OCI-LY7 (cell line): ENCODE data around the gene MOSPD2. TPM values are rescaled to one million over a fixed set of nuclear protein-coding genes. Genes with fewer than 3 reads are reported as not detected.

ENCODE experiments used
- BruUV-seq: library from RNA; stranded (reverse); fragments of 400-500 nt; replicated peaks from 2 replicates; lab custom pipeline; 2021; lab: Mats Ljungman, UMichigan
- CTCF ChIA-PET: fragments of 300-600 bp; sonication (Branson Sonifier 250); formaldehyde crosslinking; loops from one replicate; lab custom pipeline; 2022; ENCODE audit warnings: antibody characterized with exemption; ENCODE audit not compliant: unreplicated experiment; lab: Charles Lee
- POLR2A ChIA-PET: fragments of 300-600 bp; sonication (Branson Sonifier 250); formaldehyde crosslinking; loops from one replicate; lab custom pipeline; 2022; ENCODE audit warnings: antibody characterized with exemption; lab: Charles Lee
- DNase-seq: peaks from one replicate; pipeline ENCODE4 v3.0.0-alpha.2; 2015; ENCODE audit warnings: low spot score
- H2AFZ ChIP-seq: fragments of 200-600 bp; sonication (generic), shearing (Covaris generic); 2 replicates; pipeline ENCODE4 v1.6.1; 2014; ENCODE audit warnings: mild to moderate bottlenecking, antibody characterized with exemption, low read length, moderate library complexity
- H3K27ac ChIP-seq: fragments of 200-600 bp; sonication (generic); 2 replicates; pipeline ENCODE4 v1.5.1; 2014; ENCODE audit warnings: mixed run types, low read depth, mild to moderate bottlenecking, moderate library complexity, low read length, inconsistent platforms; ENCODE audit not compliant: poor library complexity, severe bottlenecking
- H3K36me3 ChIP-seq: fragments of 200-600 bp; sonication (generic); 2 replicates; pipeline ENCODE4 v1.6.1; 2014; ENCODE audit warnings: mild to moderate bottlenecking, antibody characterized with exemption, low read length, moderate library complexity, mixed read lengths; ENCODE audit not compliant: insufficient read depth
- H3K4me1 ChIP-seq: fragments of 200-600 bp; sonication (generic); 2 replicates; pipeline ENCODE4 v1.5.1; 2014; ENCODE audit warnings: mild to moderate bottlenecking, low read length; ENCODE audit not compliant: insufficient read depth, poor library complexity, severe bottlenecking
- H3K4me2 ChIP-seq: fragments of 200-600 bp; sonication (generic); 2 replicates; pipeline ENCODE4 v1.6.1; 2014; ENCODE audit warnings: mild to moderate bottlenecking, low read length
- H3K4me3 ChIP-seq: fragments of 200-600 bp; sonication (generic); 2 replicates; pipeline ENCODE4 v1.5.1; 2014; ENCODE audit warnings: mild to moderate bottlenecking, low read depth, low read length; ENCODE audit not compliant: poor library complexity, severe bottlenecking
- H3K79me2 ChIP-seq: fragments of 200-600 bp; sonication (generic); 2 replicates; pipeline ENCODE4 v1.6.1; 2016; ENCODE audit warnings: low read depth, mild to moderate bottlenecking, low read length, moderate library complexity, mixed read lengths; ENCODE audit not compliant: insufficient read depth
- H3K9me2 ChIP-seq: fragments of 200-600 bp; sonication (generic); 2 replicates; pipeline ENCODE4 v1.6.1; 2016; ENCODE audit warnings: mild to moderate bottlenecking, low read length, mixed read lengths; ENCODE audit not compliant: insufficient read depth
- H3K9me3 ChIP-seq: fragments of 200-600 bp; sonication (generic); 2 replicates; pipeline ENCODE4 v1.6.1; 2014; ENCODE audit warnings: mild to moderate bottlenecking, mixed run types, low read length, mixed read lengths
- H4K20me1 ChIP-seq: fragments of 200-600 bp; sonication (generic); 2 replicates; pipeline ENCODE4 v1.6.1; 2014; ENCODE audit warnings: mild to moderate bottlenecking, antibody characterized with exemption, low read length, moderate library complexity, mixed read lengths; ENCODE audit not compliant: insufficient read depth
- CTCF ChIP-seq: fragments of 200-600 bp; sonication (generic); conservative IDR thresholded peaks from 2 replicates; pipeline ENCODE4 v1.5.1; 2014; ENCODE audit warnings: mild to moderate bottlenecking, antibody characterized with exemption, low read length, moderate library complexity, mixed read lengths
- EZH2phosphoT487 ChIP-seq: fragments of 200-600 bp; sonication (generic); IDR thresholded peaks from 2 replicates; pipeline ENCODE4 v1.6.1; 2018; ENCODE audit warnings: low read depth, borderline replicate concordance, mild to moderate bottlenecking, mixed run types, antibody characterized with exemption, low read length, moderate library complexity, mixed read lengths
- intact Hi-C: fragments of 100-400 bp; cut with micrococcal nuclease; formaldehyde crosslinking; loops from one replicate; pipeline ENCODE4 v1.10.0; 2022; ENCODE audit not compliant: unreplicated experiment
- total RNA-seq, 2 experiments: library from RNA; depleted of rRNA in 1 of 2; stranded (reverse); fragments of >200 nt in 1 of 2; shearing (Covaris generic) in 1 of 2; gene quantifications; 2 replicates each; pipeline ENCODE4 v1.2.3, GENCODE V29; 2014 to 2022

Gene MOSPD2
- total RNA-seq, 2 experiments from 2014 or later: 8.0 to 11.3 TPM

GRCh38 chrX:14963447-14964236, 90.4 kb downstream of the MOSPD2 start:
- Histone ChIP-seq H3K27ac (no peak overlapping the region), H2AFZ (no peak overlapping the region), H3K36me3 (no peaks in the 10 kb centered on the region), H3K4me1 (no peaks in the 10 kb centered on the region), H3K9me3 (no peaks in the 10 kb centered on the region), H3K4me3 (no peak overlapping the region), H3K9me2 (no peaks in the 10 kb centered on the region), H4K20me1 (no peaks in the 10 kb centered on the region), H3K79me2 (no peaks in the 10 kb centered on the region), H3K4me2 (no peak overlapping the region)
- no peak for TF ChIP-seq CTCF
- TF ChIP-seq EZH2phosphoT487: no peak
- no peak for DNase-seq
- ChIA-PET POLR2A (no interaction called here), CTCF (no interaction called here)
- intact Hi-C loops: no loop called here
- BruUV-seq: no TSS peak

DNA sequence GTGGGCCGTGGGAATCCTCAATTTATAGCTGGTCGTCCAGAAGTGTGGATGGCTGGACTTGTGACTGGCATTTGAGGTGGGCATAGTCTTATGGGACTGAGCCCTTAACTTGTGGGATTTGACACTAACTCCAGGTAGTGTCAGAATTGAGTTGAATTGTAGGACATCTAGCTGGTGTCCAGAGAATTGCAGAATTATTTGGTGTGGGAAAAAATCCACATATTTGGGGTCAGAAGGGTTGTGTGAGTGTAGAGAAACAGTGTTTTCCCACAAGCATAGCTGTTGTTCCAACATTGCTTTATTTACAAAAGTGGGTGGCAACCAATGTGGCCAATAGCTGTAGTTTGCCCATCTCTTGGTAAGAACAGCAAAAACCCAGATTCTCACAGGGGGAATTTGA, 91.3 kb downstream of the MOSPD2 start:
- ChIA-PET CTCF (no interaction called here), POLR2A (no interaction called here)
- H3K9me2 ChIP-seq: no peaks in the 10 kb centered on the region
- H3K36me3 ChIP-seq: no peaks in the 10 kb centered on the region
- no peaks in the 10 kb centered on the region for H3K9me3 ChIP-seq
- no peaks in the 10 kb centered on the region for H3K4me1 ChIP-seq
- DNase-seq: no peak
- TF ChIP-seq CTCF (no peak), EZH2phosphoT487 (no peak)
- intact Hi-C loops: no loop called here
- no peak overlapping the region for H3K27ac ChIP-seq
- no peak overlapping the region for H3K4me2 ChIP-seq
- H3K4me3 ChIP-seq: no peak overlapping the region
- H4K20me1 ChIP-seq: no peaks in the 10 kb centered on the region
- no peak overlapping the region for H2AFZ ChIP-seq
- no TSS peak for BruUV-seq
- H3K79me2 ChIP-seq: no peaks in the 10 kb centered on the region

Other genes with a start within 250 kb of the MOSPD2 start
- gene FANCB, start 352 bp upstream of the MOSPD2 start, total RNA-seq (2014; rRNA removed; shearing (Covaris generic)): 15.2 TPM in 2 replicates
- 23.7 and 24.8 TPM in 2 replicates for gene FANCB, start 352 bp upstream of the MOSPD2 start, total RNA-seq (2022)